GM04503 (cell line): Measurements from ENCODE around the gene LGMN.
A peak's percentile ranks its signal among the peaks of the same experiment; 100 is the strongest.

Experiments used
- DNase-seq: peaks from one replicate; pipeline ENCODE4 v3.0.0-alpha.2; 2012; ENCODE audit warnings: low read depth

The LGMN gene

DNA sequence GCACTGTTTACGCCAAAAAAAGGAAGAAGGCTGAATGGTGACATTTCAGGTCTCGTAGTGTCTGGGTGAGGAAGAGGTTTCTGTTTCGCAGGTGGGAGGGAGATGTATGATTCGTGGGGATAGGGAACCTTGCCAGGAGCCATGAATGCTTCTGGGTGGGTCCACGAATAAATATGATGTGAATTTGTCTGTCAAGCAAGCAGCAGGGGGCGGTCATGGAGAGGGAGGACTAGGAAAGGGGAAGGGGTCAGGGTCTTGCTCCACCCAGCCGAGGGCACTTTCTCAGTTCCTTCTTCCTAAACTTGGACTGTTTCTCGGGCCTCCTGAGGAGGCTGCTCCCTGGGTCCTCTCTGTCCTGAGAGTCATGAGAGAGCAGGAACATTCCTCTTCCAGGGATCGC lies 72.5 kb downstream of the LGMN start:
- no peak for DNase-seq

DNA sequence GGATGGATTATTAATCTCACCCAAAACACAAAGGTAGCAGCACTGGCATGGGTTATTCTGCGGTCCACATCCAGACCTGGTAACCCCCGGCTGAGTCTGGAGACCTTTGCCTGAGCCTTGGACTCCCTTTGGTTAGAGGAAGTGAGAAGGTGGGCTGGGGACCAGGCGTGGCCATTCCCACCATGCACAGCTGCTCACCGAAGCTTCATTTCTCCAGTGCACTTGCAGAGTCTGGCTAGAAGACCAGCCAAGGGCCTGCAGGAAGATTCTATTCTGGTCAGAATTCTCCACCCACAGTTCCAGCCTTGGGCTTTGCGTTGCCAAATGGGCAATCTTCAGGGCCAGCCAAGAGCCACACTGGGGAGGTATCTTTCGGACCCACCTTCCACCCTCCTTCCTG lies 73.0 kb downstream of the LGMN start:
- DNase-seq, result no peak

DNA sequence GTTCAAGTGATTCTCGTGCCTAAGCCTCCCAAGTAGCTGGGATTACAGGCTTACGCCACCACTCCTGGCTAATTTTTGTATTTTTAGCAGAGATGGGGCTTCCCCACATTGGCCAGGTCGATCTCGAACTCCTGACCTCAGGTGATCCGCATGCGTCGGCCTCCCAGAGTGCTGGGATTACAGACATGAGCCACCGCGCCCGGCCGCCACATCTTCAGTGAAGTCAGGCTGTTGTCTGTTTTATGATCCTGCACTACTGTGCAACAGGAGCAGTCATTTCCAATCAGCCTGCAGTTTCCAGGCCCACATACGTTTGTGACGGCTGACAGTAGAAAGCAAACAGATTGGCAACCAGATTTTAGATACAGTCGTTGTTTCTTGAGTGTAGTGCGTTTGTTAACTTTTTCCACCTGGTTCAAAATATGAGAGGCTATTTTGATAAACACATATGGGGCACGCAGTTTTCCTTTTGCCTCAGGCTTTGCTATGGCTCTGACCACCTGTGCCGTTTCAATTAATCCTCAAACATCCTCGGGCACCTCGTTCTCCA lies 74.8 kb downstream of the LGMN start:
- no peak for DNase-seq

DNA sequence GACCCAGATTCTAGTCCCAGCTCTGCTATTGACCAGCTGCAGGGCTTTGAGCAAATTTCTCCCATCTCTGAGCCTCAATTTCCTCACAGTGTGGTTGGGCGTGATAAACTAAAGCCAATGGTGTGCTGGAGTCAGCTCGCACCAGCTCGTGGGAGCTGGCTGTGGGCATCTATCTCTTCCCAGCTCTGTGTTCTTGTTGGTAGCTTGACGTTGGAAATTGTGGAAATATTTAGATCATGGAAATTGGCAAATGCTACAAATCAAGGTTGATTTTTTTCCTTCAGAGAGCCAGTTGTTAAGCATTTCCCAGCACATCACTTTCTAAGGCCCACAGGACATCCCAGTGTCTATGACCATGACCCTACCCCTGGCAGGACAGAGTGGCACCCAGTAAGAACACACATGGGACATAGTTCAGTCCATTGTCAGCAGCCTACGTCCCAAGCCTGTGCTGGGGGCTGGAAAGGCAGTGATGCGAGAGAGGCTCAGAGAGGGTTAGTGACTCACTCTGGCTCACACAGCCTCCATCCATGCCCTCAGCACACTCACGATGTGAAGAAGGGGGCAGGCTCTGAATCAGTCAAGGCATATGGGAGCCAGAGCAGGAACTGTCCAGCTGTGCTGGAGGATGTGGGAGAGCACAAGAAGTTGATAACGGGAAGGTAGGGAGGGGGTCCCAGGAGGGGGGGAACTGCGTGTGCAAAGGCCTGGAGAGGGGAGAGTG lies 77.6 kb downstream of the LGMN start:
- no peak for DNase-seq

DNA sequence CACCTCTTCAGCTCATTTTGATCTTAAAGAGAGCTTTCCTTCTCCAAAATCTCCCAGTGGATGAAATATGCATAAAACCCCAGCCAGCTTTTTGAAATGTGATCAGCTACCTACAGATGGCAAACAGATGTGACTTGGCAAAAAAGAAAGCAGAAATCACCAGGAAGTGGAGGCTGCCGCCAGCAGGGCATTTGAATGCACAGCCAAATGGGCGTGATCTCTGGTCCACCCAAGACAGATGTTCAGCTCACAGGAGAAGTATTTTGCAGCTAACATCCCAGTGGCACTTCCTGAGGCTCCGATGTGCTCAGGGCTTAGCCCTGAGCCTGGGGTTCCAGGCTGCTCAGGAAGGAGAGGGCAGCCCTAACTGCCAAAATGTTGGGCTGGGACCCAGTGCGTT lies 78.3 kb downstream of the LGMN start:
- peak; percentile 80 for DNase-seq

DNA sequence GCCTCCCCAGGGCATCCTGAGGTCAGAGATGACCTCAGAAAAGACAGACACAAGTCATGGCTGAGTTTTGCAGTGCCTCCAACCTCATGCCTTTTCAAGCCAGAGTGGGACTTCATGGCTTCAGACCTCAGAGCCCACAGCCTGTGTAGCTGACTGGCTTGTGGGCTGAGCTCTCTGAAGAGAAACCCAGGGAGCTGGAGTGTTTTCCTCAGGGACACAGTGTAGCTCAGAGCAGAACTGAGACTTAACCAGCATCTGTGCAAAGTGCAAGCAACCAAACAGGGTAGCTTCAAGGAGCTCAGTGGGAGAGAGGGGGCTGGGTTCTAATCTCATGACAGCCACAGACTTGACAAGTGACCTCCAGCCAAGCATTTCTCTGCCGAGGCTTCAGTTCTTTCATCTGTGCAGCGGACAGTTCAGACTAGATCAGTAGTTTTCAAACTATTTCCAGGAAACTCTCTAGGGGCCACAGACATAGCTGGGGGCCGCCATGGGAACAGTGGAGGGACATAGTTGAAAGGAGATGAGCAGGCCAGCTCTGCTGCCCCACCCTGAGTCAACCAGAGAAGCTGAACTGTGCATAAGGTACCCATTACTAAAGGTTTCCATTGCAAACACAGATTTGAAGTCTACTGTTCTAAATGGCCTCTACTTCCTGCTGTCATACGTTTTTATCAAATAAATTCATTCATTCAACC lies 80.0 kb downstream of the LGMN start:
- DNase-seq, result no peak

DNA sequence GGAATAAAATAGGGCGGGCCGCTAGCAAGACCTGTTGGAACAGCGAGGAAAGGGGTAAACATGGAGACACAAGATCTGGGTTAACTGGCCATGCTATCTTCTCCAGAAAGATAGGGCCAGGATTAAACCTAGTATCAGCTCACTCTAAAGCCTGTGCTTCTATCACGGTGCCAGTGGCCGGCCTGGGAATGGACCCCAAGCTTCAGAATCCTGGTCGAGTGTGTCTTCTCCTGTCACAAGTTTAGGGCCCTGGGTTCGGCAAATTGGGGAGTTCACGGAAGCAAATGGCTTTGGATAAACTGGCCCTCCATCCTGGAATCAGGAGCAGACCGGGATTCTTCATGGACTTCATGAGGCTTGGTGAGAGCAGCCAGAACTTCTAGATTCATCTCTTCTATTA lies 82.2 kb downstream of the LGMN start:
- DNase-seq, result no peak

DNA sequence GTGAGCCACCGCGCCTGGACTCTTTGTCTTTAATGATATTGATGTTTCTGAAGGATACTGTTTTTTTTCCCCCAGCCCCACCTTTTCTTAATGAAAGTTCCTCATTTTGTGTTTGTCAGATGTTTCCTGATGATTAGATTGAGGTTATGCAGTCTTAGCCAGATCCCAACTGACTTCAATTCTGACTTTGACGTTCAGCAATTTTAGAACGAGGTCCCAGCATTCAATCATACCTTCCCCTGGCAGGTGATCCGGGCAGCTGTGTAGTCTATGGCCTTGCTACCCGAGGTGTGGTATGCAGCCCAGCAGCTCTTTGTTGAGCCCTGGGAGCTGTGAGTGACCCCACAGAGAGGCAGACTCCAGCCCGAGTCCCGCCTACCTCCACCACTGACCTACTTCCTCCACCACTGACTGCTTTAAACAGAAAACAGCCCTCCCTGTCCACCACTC lies 82.7 kb downstream of the LGMN start:
- DNase-seq, result no peak

DNA sequence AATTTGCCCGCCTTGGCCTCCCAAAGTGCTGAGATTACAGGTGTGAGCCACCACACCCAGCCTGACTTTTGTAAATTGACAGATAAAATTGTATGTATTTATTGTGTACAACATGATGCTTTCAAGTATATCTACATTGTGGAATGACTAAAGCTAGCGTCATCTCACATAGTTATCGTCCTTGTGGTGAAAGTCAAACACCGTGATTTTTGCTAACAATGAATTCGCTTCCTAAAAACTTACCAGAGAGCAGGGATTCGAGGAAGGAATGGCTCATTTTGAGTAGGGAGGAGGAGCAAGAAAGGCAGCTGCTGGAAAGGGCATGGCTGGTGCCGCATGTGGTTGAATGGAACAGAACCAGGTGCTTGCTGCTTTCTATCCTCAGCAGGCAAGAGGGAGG lies 85.4 kb downstream of the LGMN start:
- no peak for DNase-seq

DNA sequence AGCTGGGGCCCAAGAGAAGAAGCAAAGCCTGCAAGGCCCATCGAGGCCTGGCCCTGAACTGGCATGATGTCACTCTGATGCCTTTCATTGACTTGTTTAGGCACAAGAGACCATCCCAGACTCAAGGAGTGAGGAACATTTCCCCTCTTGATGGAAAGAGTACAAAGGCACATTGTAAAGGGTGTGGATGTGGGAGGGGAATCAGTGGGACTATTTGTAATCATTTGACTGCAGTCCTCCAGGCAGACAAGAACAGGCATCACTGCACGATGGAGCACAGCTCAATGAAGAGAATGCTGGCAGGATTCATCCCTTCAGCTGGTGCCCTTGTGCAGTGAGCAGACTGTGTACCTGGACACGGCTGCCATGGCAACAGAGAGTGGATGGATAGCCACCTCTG lies 87.9 kb downstream of the LGMN start:
- no peak for DNase-seq

DNA sequence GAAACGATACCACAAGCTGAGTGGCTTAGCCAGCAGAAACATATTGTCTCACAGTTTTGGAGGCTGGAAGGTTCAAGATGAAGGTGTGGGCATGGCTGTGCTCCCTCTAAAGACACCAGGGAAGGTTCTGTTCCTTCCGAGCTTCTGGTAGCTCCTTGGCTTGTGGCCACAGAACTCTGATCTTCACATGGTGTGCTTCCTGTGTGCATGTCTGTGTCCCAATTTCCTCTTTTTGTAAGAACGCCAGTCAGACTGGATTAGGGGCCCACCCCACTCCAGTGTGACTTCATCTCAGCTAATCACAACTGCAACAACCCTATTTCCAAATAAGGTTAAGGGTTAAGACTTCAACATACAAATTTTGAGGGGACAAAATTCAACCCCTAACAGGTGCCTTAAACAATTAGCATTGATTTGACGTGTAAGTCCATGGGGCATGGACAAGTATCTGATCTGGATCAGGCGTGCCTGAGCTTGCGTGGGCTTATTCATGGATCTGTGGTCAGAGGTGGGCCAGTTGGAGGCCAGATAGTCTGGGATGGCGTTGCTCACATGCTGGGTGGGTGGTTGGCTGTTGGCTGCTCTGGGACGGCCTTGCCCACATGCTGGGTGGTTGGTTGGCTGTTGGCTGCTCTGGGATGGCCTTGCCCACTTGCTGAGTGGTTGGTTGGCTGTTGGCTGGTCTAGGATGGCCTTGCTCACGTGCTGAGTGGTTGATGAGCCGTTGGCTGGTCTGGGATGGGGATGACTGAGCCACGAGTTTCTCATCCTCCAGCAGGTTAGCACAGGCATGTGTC lies 88.5 kb downstream of the LGMN start:
- DNase-seq, result no peak

DNA sequence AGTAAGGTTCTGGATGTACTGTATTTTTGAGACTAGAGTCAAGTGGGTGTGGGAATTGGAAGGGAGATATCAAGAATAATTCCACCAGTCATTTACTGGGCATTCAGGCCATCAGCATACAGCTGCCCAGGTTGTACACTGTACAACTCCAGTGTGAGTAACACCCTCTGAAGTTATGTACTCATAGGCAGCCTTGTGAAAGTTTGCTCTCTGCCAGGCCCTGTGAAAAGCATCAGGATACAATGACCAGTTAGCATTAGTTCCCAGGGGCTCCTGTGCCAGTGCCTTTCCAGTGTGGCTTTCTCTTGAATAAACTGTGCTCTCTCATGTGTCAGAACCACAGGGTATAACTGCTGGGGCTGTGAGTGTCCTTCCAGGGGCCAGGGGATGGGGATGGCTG lies 89.7 kb downstream of the LGMN start:
- DNase-seq, result no peak

DNA sequence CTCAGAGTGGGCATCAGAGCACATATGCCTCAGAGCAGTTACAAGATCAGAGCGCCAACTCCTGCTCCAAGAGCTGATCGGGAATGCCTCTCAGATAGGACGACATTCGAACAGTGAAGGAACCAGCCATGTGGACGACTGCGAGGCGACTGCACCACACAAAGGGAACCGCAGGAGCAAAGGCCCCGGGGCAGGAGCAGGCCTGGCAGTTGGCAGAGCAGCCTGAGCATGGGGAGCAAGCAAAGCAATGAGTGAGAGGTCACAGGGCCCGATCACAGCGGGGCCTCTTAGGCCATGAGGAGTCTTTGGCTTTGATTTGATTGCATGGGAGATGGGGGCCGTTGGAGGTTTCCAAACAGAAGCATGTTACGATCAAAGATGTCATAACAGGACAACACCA lies 90.3 kb downstream of the LGMN start:
- no peak for DNase-seq

DNA sequence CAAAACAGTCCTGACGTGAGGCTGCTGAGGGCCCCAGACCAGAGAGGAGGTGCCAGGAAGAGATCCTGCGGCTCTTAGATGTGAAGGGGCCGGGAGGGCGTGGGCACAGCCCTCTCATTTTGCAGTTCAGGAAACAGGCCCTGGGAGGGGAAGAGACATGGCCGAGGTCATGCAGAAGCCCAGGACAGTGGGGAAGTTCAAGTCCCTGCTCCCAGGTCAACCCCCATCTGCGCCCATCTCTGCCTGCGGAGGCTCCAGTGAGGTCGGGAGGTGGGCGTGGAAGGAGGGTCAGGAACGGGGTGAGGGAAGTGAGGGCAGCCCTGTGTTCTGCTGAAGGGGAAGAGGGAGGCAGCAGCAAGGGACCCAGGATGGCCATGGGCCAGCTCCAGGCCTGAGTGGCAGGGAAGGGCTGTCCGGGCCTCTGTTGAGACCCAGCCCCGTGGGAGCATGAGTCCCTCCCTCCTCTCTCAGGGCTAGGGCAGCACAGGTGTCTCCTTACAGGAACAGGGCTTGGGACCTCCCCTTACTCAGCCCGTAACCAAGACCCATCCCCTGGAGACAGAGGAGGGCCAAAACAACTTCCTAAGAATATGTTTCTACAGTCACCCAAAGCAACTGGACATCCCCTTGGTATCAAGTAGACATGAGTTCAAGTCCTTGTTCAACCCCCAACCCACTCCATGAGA lies 90.8 kb downstream of the LGMN start:
- no peak for DNase-seq

DNA sequence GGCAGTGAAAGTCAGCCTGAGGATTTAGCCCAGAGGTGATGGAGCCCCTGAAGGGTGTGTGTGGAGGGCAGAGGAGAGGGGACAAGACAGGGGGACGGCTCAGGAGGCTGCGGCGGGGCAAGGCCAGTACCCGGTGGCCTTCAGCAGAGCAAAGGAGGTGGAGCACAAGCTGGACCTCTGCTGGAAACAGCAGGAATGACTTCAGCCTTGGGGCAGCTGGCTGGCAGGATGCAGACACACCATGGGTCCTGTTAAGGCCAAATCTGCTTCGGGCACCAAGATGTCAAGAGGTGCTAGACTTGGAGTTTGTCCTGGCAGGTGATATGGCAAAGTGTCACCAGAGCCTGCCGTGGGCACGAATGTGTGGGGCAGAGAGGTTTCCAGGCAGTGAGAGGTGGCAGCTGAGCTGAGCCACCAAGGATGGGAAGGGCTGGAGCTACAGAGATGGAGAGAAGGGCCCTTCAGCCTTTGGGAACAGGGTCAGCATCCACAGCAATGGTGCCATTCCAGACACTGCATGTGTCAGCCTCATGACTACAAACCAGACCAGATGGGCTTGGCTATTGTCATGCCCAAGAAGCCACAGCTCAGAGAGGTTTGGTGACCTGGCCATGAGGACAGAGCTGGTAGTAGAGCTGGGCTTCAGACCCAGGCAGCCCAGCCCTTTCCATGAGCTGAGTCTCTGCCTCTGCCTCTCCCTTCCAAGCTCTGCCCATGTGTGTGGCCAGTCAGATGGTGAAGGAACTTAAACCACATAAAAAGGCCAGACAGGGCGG lies 91.9 kb downstream of the LGMN start:
- no peak for DNase-seq

DNA sequence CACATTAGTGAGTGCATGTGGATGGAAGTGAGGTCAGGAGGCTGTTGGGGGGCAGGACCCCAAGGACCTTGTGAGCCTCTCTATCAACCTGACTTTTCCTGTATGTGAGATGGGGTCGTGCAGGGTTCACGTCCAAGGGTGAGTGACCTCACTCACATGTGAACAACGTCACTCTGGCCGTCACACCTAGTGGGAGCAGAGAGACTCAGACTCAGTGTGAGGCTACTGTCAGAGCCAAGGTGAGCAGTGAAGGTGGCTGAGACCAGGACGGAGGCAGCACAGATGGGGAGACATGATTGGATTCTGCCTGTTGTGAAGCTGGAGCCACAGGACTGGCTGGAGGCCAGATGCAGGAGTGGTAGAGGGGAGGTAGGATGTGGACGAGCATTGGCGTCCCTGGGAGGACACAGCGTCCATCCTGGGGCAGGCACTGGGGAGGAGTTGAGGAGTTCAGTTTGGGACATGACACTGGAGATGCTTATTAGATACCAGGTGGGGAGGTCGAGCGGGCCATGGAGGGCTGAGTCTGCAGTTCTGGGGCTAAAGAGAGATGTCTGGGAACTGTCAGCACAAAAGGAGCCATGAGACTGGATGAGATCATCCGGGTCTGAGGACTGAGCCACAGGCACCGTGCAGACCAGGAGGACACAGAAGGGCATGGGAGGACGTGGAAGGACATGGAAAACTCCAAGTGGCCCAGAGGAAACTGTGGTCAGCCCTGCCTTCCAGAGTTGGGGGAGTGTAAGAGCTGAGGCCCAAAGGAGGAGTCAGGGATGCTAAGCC lies 92.8 kb downstream of the LGMN start:
- DNase-seq, result no peak

DNA sequence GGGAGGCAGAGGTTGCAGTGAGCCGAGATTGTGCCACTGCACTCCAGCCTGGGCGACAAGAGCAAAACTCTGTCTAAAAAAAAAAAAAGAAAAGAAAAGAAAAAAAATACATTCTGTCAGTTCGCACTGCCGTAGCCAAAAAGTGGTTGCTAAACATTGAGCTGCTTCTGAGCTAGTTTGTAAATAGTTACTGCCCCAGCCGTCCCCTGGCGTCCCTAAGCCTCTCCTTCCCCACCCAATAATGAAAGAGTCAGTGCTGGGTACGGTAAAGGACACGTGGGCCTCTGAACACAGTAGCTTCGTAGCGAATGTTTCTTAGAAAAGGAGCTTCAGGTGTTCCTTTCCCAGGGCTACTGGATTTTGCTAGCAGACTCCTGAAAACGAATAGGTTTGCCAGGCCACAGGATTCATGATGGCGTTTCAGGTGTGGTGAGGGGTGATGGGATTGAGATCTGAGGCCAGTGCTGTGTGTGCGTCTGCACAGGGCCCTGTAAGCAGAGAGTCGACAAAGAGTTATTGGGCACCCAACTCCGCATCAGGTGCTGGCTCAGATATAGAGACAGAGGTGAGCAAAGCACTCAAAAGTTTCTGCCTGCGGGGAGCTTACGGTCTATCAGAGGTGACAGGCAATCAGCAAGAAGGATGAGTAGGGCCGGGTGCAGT lies 94.1 kb downstream of the LGMN start:
- no peak for DNase-seq
